GM21737 (cell line): ENCODE measurements around the gene VSIG10L.

Source experiments
- ATAC-seq: cut with Tn5 transposase; IDR thresholded peaks from one replicate; pipeline ENCODE4 v1.9.1; 2021; ENCODE audit warnings: mild to moderate bottlenecking, moderate library complexity; ENCODE audit not compliant: unreplicated experiment

The VSIG10L gene

DNA sequence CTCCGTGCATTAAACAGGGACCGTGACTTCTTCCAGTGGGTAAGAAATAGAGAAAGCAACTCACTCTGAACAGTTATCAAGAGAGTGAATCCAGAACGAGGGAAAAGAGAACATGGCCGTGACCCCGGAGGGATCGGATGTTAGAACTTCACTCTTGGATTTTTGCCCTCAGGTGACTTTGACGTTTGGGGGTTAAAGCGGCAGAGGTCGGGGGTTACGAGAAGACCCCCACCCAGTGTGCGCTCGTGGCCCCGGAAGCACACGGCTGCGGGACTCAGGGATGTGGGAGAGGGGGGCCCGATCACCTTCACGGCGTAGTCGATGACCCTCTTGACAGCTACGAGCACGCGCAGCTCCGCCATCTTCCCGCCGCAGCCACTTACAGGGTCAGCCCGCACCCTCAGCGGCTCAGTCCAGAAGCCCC lies 24.0 kb upstream of the VSIG10L start, which contains the start of gene ETFB:
Gene ETFB, minus strand, starts transcription at position 424 of the 424 bp plus-strand sequence. Its CDS starts 62 bp downstream, at position 362.
- no peak for ATAC-seq

DNA sequence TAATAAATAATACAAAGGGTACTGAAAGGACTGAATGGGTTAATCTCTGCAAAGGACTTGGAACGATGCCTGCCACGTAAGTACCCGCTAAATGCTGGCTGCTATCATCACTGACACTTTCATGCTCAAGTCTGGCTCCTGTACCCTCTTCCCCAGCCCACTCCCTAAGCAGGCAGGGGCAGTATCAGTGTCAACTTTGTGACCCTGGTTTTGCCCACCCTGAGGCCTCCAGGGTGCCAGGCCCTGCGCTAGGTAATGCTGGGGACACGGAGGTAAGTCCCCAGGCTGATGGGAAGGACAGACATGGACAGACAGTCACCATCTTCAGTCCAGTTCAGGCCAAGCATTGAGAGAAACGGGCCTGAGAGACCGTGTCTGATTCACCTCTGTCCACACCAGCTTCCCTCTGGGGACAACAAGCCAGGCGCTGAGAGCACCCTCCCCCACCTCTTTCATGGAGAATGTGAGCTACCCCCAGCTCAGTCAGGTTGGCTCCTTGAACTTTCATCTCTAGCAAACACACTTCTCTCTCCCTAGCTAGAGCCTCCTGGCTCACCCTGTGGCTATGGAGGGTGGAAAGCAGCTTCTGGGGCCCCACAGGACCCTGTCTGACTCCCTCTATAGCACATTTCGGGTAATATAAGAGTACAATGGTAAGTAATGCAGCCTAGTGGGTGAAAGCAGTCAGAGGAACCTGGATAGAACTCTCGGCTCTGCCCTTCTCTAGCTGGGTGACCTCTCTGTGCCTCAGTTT lies 23.4 kb upstream of the VSIG10L start:
- ATAC-seq: no peak

DNA sequence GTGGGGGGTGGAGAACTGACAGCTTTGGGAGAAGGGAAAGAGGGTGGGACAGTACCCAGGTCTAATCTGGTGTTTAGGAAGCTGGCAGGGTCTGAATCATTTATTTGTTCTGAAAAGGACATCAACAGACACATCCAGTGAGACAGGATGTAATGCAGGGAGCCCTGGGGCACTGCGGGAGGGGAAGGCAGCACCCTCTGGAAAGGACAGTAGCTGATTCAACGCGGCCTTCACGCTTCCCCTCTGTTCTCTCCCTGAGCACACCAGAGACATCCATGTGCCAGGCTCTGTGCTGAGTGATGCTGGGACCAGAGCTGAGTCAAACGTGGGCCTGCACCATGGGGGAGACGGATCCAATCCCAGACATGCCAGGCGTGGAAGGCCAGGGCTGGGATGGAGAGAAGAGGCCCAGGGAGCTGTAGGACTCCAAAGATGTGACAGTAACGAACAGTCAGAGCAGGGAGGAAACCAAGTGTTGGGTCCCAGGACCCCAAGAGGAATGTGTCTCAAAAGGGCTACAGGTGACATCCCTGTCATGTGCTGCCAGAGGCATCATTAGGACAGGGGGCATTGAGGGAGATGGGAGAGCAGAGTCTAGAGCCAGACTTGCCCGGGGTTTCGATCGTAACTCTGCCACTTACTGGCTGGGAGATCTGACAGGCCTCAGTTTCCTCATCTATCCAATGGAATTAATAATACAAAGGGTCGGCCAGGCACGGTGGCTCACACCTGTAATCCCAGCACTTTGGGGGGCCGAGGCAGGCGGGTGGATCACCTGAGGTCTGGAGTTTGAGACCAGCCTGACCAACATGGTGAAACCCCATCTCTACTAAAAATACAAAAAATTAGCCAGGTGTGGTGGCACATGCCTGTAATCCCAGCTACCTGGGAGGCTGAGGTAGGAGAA lies 22.5 kb upstream of the VSIG10L start:
- no peak for ATAC-seq

DNA sequence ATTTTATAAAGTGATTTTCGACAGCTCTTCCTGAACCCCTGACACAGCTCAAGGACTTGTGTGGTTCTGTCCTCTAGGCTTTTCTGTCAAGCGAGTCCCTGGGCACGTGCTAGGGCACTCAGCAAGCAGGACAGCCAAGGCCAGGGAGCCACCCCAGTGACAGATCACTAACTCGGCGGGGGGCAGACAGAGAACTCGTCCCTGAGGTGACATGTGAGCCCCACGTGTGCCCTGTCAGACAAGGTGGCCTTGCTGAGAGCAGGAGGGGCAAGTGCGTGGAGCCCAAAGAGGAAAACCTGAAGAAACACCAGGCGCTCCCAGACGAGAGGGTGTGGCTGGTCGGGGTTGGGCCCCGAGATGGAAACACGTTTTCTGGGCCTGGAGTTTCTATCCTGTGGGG lies 19.3 kb upstream of the VSIG10L start:
- no peak for ATAC-seq

DNA sequence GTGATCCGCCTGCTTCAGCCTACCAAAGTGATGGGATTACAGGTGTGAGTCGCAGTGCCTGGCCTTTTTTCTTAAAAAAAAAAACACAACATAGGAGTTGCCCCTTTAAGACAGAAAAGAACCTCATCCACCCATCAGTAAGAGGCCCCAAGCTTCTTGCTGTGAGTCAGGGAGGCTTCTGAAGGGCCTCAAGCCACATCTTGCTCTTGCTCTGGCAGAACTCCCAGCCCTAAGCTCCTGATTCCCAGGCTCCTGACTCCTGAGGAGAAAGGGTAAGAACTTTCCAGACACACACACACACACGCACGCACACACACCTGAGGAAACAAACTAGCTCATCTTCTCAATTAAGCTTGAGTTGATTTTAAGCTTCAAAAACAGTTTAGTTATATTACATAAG lies 17.4 kb upstream of the VSIG10L start:
- no peak for ATAC-seq

DNA sequence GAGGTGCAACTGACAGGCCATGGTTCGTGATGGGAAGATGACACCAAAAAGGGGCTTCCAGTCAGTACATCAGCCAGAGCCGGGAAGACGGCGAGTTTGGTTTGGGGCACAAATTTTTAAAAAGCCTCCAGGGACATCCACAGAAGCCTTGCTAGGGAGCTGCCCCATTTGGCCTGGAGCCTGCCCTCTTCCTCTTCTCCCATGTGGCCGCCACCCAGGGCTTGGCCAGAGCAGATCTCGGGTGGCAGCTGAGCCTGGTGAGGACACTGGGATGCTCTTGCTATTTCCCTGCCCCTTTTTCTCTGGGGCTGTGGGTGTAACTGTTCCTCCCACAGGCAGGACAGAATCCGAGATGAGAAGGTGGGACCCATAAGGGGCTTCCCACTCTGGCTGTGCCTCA lies 16.0 kb upstream of the VSIG10L start:
- ATAC-seq: no peak

DNA sequence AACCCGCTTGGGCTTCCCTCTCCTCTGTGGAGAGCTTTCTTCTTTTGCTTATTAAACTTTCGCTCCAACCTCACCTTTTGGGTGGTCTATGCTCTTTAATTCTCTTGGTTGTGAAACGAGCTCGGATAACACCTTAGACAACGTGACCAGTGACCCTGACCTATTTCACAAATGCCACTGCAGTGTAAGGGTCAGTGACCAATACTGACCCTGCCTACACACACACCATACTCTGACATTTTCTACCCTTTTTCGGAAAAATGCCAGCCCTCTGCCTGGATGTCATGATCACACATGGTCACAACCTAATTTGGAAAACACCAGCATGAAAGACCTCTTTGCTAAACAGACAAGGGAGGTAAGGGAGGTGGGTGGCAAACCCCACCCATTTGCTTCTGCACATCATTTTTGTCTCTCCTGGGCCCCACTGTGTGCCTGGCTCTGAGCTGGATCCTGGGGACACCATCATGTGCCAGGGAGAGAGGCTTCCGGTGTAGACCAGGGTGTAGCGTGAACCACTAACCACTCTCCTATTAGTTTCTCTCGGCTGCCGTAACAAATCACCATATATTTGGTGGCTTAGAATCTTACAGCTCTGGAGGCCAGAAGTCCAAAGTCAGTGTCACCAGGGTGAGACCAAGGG lies 14.3 kb upstream of the VSIG10L start:
- no peak for ATAC-seq

DNA sequence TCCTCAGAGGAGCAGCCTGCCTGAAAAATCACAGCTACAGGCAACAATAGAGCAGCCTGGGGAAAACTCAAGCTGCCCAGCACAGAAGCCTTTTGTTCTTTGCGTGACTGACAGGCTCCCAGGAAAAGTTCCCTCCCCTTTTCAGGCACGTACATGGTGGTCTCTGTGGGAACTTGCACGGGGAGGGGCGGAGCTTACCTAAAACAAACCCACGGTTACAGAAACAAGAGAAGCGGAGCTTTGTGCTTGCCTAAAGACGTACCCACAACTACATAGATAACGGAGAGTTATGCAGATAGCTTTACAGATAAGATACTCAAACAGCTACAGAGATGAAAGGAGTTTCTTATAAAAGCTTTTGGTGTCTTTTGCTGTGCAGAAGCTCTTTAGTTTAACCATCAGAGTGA lies 12.8 kb upstream of the VSIG10L start:
- no peak for ATAC-seq

DNA sequence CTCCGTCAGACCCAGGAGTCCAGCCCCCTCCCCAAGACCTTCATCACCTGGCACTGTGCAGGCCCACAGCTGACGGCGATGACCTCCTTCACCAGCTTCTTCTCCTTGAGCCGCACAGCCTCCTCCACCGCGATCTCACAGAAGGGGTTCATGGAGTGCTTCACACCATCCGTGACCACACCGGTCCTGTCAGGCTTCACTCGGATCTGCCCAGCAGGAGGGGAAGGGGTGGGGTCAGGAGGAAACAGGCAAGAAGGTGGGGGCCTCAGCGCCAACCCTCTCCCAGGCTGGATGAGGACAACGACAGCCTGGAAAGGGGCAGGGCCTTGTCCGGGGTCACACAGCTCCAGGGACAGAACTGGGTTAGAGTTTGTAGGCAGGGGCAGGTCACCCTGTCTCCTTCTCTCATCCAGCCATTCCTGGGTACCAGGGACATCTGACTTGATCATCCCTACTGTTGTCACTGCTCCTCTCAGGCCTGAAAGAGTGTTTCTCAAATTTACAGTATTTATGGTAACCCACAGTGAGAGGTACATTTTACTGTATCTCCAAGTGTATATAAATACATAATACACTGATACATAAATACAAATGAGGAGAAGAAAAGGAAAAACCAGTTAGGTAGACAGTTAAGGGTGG lies 12.3 kb upstream of the VSIG10L start:
- ATAC-seq: no peak

DNA sequence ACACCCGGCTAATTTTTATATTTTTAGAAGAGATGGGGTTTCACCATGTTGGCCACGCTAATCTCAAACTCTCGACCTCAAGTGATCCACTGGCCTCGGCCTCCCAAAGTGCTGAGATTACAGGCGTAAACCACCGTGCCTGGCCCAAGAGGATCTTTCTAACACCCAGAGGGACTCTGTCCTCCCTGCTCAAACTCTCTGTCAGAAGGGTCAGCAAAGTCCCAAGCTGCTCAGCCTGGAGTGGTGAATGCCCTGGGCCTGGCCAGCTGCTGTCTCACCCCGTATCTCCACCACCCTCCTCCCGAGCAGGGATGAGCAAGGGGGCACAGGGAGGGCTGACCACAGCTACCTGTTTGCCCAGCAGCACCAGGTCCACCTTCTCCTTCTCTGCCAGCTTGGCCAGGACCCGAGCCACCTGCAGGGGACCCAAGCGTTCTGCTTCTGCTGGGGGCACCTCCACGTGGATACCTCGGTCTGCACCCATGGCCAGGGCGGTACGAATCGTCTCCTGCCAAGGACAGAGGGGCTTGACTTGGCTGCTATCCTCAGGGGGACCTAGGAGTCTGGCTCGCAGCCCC lies 10.9 kb upstream of the VSIG10L start:
- ATAC-seq: no peak

DNA sequence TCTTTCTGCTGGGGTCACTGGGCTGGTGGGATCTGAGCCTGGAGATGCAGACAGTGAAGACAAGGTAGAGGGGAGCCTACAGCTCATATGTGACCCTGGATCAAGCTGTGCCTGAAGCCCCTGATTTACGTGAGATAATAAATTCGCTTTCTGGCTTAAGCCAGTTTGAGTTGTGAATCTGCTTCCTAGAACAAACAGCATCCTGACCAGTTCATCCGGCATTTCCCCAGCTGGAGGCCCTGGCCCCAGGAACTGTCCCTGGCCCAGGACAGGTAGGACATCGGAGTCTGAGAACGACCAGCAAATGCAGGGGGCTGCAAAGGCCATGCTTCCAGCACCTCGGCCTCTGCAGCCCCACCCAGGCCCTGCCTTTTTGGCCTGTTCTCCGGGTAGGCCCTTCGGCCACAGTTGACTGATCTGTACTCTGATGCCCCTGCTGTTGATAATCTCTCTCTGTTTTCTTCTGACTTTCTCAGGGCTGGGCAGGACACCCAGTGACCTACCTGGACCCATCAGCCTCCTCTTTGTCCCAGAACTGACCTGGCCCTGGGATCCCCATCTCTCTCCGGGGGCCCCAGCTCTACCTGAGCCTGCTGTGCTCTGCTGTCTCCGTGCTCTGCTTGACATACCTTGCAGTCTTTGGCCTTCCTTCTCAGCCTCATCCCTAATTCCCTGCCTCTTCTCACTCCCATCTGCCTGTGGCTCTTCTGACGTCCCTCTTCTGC lies 9.5 kb upstream of the VSIG10L start:
- ATAC-seq: no peak

DNA sequence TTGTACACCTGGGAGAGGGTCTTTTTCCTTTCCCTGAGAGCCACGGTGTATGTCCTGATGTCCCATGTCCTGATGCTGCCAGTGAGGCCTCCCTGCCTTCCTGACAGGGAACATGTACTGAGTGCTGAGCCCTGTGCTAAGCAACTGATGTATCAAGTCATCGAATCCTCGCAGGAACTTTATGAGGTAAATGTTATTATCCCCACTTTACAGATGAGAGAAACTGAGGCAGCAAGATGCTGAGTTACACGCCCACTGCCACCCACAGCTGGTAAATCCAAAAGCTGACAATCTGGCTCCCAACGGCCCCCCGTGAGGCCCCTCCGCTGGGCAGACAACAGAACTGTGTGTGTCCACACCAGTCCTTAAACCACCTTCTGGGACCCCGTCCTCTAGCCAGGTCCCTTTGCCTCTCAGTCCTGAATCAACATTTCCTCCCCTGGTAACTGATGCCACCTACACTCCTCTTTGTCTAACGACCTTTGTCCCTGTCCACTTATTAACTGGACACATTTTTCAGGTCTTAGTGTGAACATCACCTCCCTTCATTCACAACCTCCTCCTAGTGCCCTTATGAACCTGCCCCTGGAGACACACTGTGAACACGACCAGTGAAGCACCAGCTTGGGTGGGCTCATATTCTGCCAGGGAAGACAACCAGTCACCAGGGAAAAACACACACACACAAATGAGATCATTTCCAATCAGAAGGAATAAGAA lies 5.4 kb upstream of the VSIG10L start:
- ATAC-seq: no peak

DNA sequence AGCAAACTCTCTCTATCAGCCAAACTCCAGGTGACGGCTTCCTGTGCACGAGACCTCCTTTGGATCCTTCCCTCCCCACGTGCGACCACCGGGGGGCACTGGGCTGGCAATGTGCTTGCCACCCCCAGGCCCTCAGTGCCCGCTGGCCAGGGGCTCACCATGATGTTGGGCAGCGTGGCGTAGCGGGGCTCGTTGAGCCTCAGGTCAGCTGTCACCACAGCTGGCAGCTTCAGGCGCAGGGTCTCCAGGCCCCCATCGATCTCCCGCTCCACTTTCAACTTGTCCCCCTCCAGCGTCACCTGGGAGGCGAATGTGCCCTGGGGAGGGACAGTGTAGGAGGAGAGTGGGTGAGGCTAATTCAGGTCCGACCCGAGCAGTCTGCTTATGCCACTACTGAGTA lies 4.8 kb upstream of the VSIG10L start:
- ATAC-seq: no peak

DNA sequence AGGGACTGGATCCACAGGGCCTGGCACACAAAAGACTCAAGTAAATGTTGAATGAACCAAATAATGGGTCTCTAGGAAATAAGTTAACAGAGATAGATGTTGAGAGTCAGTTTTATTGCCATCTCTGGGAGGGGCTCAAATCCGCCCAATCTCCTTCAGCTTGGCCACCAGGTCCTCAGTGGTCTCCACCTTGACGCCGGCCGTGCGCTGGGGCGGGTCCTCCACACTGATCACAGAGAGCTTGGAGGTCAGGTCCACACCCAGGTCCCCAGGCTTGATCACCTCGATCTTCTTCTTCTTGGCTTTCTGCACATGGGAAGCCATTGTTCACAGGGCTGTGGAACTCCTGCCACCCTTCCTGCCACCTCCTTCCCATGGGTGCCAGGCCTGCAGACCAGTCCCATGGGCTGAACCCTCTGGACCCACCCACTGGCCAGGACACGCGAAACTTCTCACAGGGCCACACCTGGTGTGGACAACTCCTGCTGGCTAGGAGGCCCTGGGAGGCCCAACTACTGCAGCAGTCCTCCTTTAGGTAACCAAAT lies 3.2 kb upstream of the VSIG10L start:
- no peak for ATAC-seq

DNA sequence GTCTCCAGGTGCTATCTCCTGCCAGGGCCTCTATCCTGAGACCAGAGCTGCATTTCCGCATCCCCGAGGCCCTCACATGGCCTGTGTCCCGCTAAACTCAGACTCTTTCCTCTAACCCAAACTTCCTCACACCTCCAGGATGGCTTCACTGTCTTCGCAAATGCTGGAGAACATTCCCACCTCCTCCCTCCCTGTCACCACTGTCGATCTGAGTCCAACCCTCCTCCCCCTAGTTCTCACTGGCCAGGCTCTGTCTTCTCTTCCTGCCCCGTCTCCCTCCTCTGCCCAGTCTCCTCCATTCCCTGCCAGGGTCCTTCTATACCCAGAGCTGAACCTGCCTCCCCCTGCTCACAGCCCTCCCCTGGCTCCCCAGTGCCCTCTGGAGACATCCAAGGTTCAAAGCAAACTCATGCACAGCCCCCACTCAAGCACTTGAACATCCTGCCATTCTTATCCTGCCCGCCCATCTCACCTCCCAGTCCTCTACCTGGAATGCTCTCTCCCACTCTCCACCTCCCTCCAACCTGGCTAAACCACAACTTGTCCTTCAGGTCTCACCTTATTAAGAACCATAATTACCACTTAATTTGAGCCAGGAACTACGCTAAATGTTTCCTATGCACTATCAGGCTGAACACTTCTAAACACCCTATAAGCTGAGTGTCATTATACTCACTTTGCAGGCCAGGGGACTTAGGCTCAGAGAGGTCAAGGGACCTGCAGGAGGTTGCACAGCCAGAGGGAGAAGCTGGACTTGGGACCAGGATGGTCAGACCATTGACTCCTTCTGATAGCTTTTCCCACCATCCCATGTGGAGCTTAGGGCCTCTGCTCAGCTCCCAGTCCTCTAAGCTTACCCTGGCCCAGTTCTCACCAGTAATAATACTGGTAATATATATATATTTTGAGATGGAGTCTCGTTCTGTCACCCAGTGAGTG lies 961 bp upstream of the VSIG10L start:
- ATAC-seq: no peak

DNA sequence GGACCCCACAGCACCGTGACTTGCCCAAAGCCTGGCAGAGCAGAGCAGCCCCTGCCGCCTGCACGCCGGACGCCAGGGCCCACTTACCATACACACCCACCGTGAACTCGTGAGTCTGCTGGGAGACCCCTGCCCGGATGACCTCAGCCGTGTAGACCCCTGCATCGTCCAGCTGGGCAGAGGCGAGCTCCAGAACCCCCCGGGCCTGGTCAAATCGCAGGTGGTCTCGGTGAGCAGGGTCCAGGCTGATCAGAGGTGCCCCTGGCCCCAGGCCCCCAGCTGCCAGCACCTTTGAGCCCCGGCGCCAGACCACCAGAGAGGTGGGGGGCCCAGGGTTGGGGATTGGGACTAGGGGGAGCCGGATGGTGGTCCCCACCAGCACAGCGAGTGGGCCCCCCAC lies 873 bp downstream of the VSIG10L start:
- no peak for ATAC-seq

DNA sequence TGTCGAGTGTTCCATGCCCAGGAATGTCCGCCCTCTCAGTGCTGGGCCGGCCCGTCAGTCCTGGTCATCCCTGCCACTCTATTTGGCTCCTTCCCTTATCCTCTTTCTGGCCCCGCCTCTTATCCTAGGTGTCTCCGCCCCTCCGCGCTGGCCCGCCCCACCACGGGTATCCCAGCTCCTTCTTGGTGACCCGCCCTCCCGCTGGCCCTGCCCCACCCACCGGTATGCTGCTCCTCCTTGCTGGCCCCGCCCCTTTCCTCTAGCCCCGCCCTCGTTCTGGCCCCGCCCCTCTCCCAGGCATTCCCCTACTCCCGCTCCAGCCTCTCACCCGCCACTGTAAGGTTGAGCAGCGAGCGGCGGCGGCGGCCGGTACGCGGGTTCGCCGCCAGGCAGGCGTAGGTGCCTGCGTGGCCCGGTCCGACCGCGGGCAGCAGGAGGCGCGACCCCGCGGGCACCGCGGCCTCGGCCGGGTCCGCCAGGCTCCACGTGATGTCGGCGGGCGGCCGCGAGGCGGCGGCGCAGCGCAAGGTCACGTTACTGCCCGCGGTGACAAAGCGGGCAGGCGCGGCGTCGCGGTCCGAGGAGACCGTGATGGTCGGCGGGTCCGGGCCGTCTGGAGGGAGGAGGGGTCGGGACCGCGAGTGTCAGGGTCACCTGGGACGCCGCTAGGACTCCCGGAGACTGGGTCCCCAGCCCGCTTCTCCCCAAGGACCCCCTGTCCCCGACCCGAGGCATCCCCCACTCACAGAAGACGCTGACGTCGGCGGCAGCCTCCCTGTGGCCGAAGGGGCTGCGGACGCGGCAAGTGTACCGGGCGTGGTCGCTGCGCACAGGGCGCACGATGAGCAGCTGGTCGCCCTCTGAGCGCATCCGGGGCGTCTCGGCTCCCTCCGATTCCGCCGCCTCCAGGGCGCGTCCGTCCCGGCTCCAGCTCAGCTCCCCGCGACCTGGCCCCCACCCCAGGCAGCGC lies 2.0 kb downstream of the VSIG10L start:
- peak; percentile 66 for ATAC-seq
